Frontal cortex (tissue), 4 donors: ENCODE data around the gene NELFA. TPM values are rescaled to one million over a fixed set of nuclear protein-coding genes. Genes with fewer than 3 reads are reported as not detected.
A peak's percentile ranks its signal among the peaks of the same experiment; 100 is the strongest.
"Not testable (repeated sequence)": the region's sequence is repeated elsewhere in the genome, so short reads cannot be mapped to it uniquely, and the experiment has no call there.

Experiments used
- DNase-seq, 2 donors: peaks; one replicate each; pipeline ENCODE4 v3.0.0; 2012; ENCODE audit warnings: low spot score in 2 of 2
- FAIRE-seq: peaks from 2 replicates; lab custom pipeline; 2012; peaks lifted over from hg19 to GRCh38; lab: Jason Lieb, UNC
- total RNA-seq: library from RNA; depleted of rRNA; stranded (reverse); fragments of >200 nt; gene quantifications from one replicate; pipeline ENCODE4 v1.2.3, GENCODE V29; 2014
- donor health status: control.
- donor health status: control.
- donor health status: control.

NELFA gene
- total RNA-seq, 1 donor from 2014 or later, result 16.3 TPM

- FAIRE-seq, result no peak
- peak; percentile 91 to 94 for DNase-seq
These were observed 32.7 kb upstream of the NELFA start for GRCh38 chr4:2041239-2042130.

GRCh38 chr4:2040391-2041238 is 31.8 kb upstream of the NELFA start:
- FAIRE-seq, result no peak
- peak in 1 of 2 donors; percentile 49 for DNase-seq

- DNase-seq, result no peak
- FAIRE-seq, result no peak
These were observed 28.1 kb upstream of the NELFA start for GRCh38 chr4:2036866-2037265.

- DNase-seq (no peak), FAIRE-seq (no peak)
These were observed 27.6 kb upstream of the NELFA start for GRCh38 chr4:2036327-2036726.

GRCh38 chr4:2031161-2031560 is 22.4 kb upstream of the NELFA start:
- FAIRE-seq, DNase-seq: not testable (repeated sequence)

GRCh38 chr4:2027120-2027519 is 18.3 kb upstream of the NELFA start:
- FAIRE-seq, DNase-seq: not testable (repeated sequence)

GRCh38 chr4:2025817-2026216 is 17.0 kb upstream of the NELFA start:
- DNase-seq (no peak), FAIRE-seq (no peak)

- no peak for DNase-seq
- no peak for FAIRE-seq
These were observed 15.9 kb upstream of the NELFA start for GRCh38 chr4:2024683-2025082.

- FAIRE-seq, DNase-seq: not testable (repeated sequence)
These were observed 12.7 kb upstream of the NELFA start for GRCh38 chr4:2021358-2022018.

GRCh38 chr4:2015008-2015407 is 6.2 kb upstream of the NELFA start:
- DNase-seq (no peak), FAIRE-seq (no peak)

GRCh38 chr4:2011583-2011982 is 2.8 kb upstream of the NELFA start:
- FAIRE-seq (no peak), DNase-seq (no peak)

- FAIRE-seq, result no peak
- peak in 1 of 2 donors; percentile 58 for DNase-seq
These were observed 968 bp upstream of the NELFA start for GRCh38 chr4:2009651-2010233.

- FAIRE-seq (no peak), DNase-seq (no peak)
These were observed 178 bp downstream of the NELFA start for GRCh38 chr4:2008671-2008920.

- FAIRE-seq (no peak), DNase-seq (no peak)
These were observed 737 bp downstream of the NELFA start for GRCh38 chr4:2007804-2008670.

- FAIRE-seq (no peak), DNase-seq (no peak)
These were observed 1.7 kb downstream of the NELFA start for GRCh38 chr4:2006956-2007653.

- DNase-seq (no peak), FAIRE-seq (no peak)
These were observed 2.4 kb downstream of the NELFA start for GRCh38 chr4:2006367-2006766.

- not testable (repeated sequence) for FAIRE-seq
These were observed 5.4 kb downstream of the NELFA start for GRCh38 chr4:2003361-2003760.

GRCh38 chr4:1999308-1999707 is 9.5 kb downstream of the NELFA start:
- not testable (repeated sequence) for DNase-seq, FAIRE-seq

More at GRCh38 chr4:2003361-2003760, 5.4 kb downstream of the NELFA start:
- not testable (repeated sequence) for DNase-seq

- no peak for DNase-seq
- no peak for FAIRE-seq
These were observed 10.5 kb downstream of the NELFA start for GRCh38 chr4:1998296-1998695.
